HEK293 (cell line): ENCODE data around the gene SPART.

Experiments used
- CTCF ChIA-PET: fragments of 350-600 bp; formaldehyde crosslinking; extraction: SDS; loops from one replicate; lab custom pipeline; 2021; ENCODE audit warnings: antibody characterized with exemption; lab: Yijun Ruan, JAX
- POLR2A ChIA-PET: fragments of 300-600 bp; formaldehyde crosslinking; extraction: SDS; loops from one replicate; lab custom pipeline; 2020; ENCODE audit warnings: antibody characterized with exemption, inconsistent platforms; lab: Yijun Ruan, JAX
- H3K27ac ChIP-seq: fragments of 200-500 bp; sonication (Bioruptor generic); 2 replicates; pipeline ENCODE4 v1.5.1; 2014; ENCODE audit warnings: low read depth, low read length, control low read depth, inconsistent platforms; ENCODE audit errors: extremely low read depth
- H3K36me3 ChIP-seq, 2 experiments: fragments of 200-500 bp in 1 of 2; sonication (Bioruptor generic) in 1 of 2; 1 replicate in 1 of 2; 2 replicates in 1 of 2; pipeline ENCODE4 v1.5.1; 2014 to 2017; ENCODE audit warnings: inconsistent platforms in 2 of 2, low read length in 2 of 2; ENCODE audit not compliant: control insufficient read depth in 2 of 2, insufficient read depth in 1 of 2
- H3K4me1 ChIP-seq: fragments of 200-500 bp; sonication (Bioruptor generic); 2 replicates; pipeline ENCODE4 v1.5.1; 2014; ENCODE audit warnings: mild to moderate bottlenecking, low read length, inconsistent platforms; ENCODE audit not compliant: control insufficient read depth, insufficient read depth
- H3K4me3 ChIP-seq: 2 replicates; pipeline ENCODE4 v1.5.1; 2011; ENCODE audit warnings: low read depth, mild to moderate bottlenecking, control low read depth, low read length, moderate library complexity
- H3K9me3 ChIP-seq: fragments of 200-500 bp; sonication (Bioruptor generic); 2 replicates; pipeline ENCODE4 v1.5.1; 2014; ENCODE audit warnings: low read depth, low read length, inconsistent platforms; ENCODE audit not compliant: control insufficient read depth, insufficient read depth
- AEBP2 ChIP-seq: fragments of 450-650 bp; formaldehyde crosslinking; IDR thresholded peaks from 2 replicates; pipeline ENCODE4 v1.5.1; 2016; ENCODE audit warnings: missing biosample characterization, missing genetic modification characterization, borderline replicate concordance
- ELK4 ChIP-seq: IDR thresholded peaks from 2 replicates; pipeline ENCODE4 v1.6.1; 2011; ENCODE audit warnings: mild to moderate bottlenecking, low read depth, low read length, borderline replicate concordance
- KLF7 ChIP-seq: fragments of 450-650 bp; formaldehyde crosslinking; IDR thresholded peaks from 2 replicates; pipeline ENCODE4 v1.5.1; 2016; ENCODE audit warnings: missing biosample characterization, missing genetic modification characterization, borderline replicate concordance
- KLF8 ChIP-seq: fragments of 450-650 bp; formaldehyde crosslinking; IDR thresholded peaks from 2 replicates; pipeline ENCODE4 v1.5.1; 2016; ENCODE audit warnings: missing biosample characterization, missing genetic modification characterization
- TRIM28 ChIP-seq: IDR thresholded peaks from 2 replicates; pipeline ENCODE4 v1.6.1; 2011; ENCODE audit warnings: low read length, control low read depth, borderline replicate concordance
- ZBTB26 ChIP-seq: fragments of 450-650 bp; formaldehyde crosslinking; optimal IDR thresholded peaks from 2 replicates; pipeline ENCODE3; 2016; ENCODE audit warnings: missing biosample characterization, mild to moderate bottlenecking, missing genetic modification characterization
- ZNF202 ChIP-seq: fragments of 450-650 bp; formaldehyde crosslinking; IDR thresholded peaks from 2 replicates; pipeline ENCODE4 v1.5.1; 2016; ENCODE audit warnings: missing biosample characterization, missing genetic modification characterization, borderline replicate concordance
- ZNF473 ChIP-seq: fragments of 450-650 bp; formaldehyde crosslinking; IDR thresholded peaks from 2 replicates; pipeline ENCODE4 v1.5.1; 2017; ENCODE audit warnings: missing biosample characterization, missing genetic modification characterization
- ZNF514 ChIP-seq: fragments of 450-650 bp; formaldehyde crosslinking; IDR thresholded peaks from 2 replicates; pipeline ENCODE4 v1.5.1; 2016; ENCODE audit warnings: missing biosample characterization, missing genetic modification characterization
- ZNF558 ChIP-seq: fragments of 450-650 bp; formaldehyde crosslinking; IDR thresholded peaks from 2 replicates; pipeline ENCODE4 v1.5.1; 2016; ENCODE audit warnings: missing biosample characterization, missing genetic modification characterization
- ZNF785 ChIP-seq: fragments of 450-650 bp; formaldehyde crosslinking; IDR thresholded peaks from 2 replicates; pipeline ENCODE4 v1.5.1; 2016; ENCODE audit warnings: missing biosample characterization, missing genetic modification characterization
- ZNF791 ChIP-seq: fragments of 450-650 bp; formaldehyde crosslinking; IDR thresholded peaks from 2 replicates; pipeline ENCODE4 v1.5.1; 2016; ENCODE audit warnings: missing biosample characterization, missing genetic modification characterization
- ZNF792 ChIP-seq: fragments of 450-650 bp; formaldehyde crosslinking; IDR thresholded peaks from 2 replicates; pipeline ENCODE4 v1.5.1; 2016; ENCODE audit warnings: missing biosample characterization, missing genetic modification characterization
- ZNF843 ChIP-seq: fragments of 450-650 bp; formaldehyde crosslinking; IDR thresholded peaks from 2 replicates; pipeline ENCODE4 v1.5.1; 2016; ENCODE audit warnings: missing biosample characterization, missing genetic modification characterization
- TF ChIP-seq, protein P1 (sequence below): fragments of 450-650 bp; formaldehyde crosslinking; IDR thresholded peaks from 2 replicates; pipeline ENCODE4 v1.5.1; 2016; ENCODE audit warnings: missing biosample characterization, missing genetic modification characterization, borderline replicate concordance
- TF ChIP-seq, protein P2 (sequence below): fragments of 450-650 bp; formaldehyde crosslinking; IDR thresholded peaks from 2 replicates; pipeline ENCODE4 v1.5.1; 2016; ENCODE audit warnings: missing biosample characterization, missing genetic modification characterization, low read depth
- TF ChIP-seq, protein P3 (sequence below): fragments of 450-650 bp; formaldehyde crosslinking; IDR thresholded peaks from 2 replicates; pipeline ENCODE4 v1.5.1; 2017; ENCODE audit warnings: missing biosample characterization, missing genetic modification characterization

SPART gene

DNA sequence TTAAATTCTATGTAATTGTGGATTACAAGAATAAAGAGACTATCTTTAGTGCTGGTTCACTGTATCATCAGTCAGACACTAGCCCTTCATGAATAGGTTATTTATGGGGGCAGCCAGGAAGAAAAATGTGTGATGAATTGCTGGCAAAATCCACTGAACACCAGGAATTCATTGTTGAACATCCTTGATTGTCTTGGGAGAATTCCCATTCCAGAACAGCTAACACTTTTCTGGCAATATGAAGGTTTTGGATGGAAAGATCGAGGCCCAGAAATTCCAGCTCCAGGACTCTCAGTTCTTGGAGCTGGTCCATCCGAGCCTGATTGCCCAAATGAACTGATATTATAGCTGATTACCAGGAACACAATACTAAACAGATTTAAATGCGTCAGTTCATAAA lies 11.5 kb upstream of the SPART start (continued):
- TF ChIP-seq ZNF558 (no peak), ZNF792 (tag by site-specific recombination) (no peak), ELK4 (no peak), ZBTB26 (tag by site-specific recombination) (no peak)
- TF ChIP-seq, protein P1, sequence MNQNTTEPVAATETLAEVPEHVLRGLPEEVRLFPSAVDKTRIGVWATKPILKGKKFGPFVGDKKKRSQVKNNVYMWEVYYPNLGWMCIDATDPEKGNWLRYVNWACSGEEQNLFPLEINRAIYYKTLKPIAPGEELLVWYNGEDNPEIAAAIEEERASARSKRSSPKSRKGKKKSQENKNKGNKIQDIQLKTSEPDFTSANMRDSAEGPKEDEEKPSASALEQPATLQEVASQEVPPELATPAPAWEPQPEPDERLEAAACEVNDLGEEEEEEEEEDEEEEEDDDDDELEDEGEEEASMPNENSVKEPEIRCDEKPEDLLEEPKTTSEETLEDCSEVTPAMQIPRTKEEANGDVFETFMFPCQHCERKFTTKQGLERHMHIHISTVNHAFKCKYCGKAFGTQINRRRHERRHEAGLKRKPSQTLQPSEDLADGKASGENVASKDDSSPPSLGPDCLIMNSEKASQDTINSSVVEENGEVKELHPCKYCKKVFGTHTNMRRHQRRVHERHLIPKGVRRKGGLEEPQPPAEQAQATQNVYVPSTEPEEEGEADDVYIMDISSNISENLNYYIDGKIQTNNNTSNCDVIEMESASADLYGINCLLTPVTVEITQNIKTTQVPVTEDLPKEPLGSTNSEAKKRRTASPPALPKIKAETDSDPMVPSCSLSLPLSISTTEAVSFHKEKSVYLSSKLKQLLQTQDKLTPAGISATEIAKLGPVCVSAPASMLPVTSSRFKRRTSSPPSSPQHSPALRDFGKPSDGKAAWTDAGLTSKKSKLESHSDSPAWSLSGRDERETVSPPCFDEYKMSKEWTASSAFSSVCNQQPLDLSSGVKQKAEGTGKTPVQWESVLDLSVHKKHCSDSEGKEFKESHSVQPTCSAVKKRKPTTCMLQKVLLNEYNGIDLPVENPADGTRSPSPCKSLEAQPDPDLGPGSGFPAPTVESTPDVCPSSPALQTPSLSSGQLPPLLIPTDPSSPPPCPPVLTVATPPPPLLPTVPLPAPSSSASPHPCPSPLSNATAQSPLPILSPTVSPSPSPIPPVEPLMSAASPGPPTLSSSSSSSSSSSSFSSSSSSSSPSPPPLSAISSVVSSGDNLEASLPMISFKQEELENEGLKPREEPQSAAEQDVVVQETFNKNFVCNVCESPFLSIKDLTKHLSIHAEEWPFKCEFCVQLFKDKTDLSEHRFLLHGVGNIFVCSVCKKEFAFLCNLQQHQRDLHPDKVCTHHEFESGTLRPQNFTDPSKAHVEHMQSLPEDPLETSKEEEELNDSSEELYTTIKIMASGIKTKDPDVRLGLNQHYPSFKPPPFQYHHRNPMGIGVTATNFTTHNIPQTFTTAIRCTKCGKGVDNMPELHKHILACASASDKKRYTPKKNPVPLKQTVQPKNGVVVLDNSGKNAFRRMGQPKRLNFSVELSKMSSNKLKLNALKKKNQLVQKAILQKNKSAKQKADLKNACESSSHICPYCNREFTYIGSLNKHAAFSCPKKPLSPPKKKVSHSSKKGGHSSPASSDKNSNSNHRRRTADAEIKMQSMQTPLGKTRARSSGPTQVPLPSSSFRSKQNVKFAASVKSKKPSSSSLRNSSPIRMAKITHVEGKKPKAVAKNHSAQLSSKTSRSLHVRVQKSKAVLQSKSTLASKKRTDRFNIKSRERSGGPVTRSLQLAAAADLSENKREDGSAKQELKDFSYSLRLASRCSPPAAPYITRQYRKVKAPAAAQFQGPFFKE (tag by site-specific recombination): no peak

- Histone ChIP-seq H3K27ac (no peak overlapping the region), H3K9me3 (no peaks in the 10 kb centered on the region), H3K36me3 (no peaks in the 10 kb centered on the region), H3K4me3 (no peak overlapping the region), H3K4me1 (no peaks in the 10 kb centered on the region; the same call in 1 of the 2 replicates)
- TF ChIP-seq ZNF843 (tag by site-specific recombination) (no peak), ZNF791 (tag by site-specific recombination) (no peak), ZNF202 (tag by site-specific recombination) (no peak), ZNF785 (tag by site-specific recombination) (no peak), ZNF514 (no peak), AEBP2 (tag by site-specific recombination) (no peak), KLF8 (tag by site-specific recombination) (no peak), TRIM28 (no peak), KLF7 (tag by site-specific recombination) (no peak), ZBTB26 (tag by site-specific recombination) (no peak), ZNF473 (tag by site-specific recombination) (no peak)
- TF ChIP-seq, protein P2, sequence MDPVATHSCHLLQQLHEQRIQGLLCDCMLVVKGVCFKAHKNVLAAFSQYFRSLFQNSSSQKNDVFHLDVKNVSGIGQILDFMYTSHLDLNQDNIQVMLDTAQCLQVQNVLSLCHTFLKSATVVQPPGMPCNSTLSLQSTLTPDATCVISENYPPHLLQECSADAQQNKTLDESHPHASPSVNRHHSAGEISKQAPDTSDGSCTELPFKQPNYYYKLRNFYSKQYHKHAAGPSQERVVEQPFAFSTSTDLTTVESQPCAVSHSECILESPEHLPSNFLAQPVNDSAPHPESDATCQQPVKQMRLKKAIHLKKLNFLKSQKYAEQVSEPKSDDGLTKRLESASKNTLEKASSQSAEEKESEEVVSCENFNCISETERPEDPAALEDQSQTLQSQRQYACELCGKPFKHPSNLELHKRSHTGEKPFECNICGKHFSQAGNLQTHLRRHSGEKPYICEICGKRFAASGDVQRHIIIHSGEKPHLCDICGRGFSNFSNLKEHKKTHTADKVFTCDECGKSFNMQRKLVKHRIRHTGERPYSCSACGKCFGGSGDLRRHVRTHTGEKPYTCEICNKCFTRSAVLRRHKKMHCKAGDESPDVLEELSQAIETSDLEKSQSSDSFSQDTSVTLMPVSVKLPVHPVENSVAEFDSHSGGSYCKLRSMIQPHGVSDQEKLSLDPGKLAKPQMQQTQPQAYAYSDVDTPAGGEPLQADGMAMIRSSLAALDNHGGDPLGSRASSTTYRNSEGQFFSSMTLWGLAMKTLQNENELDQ: no peak
- TF ChIP-seq, protein P3, sequence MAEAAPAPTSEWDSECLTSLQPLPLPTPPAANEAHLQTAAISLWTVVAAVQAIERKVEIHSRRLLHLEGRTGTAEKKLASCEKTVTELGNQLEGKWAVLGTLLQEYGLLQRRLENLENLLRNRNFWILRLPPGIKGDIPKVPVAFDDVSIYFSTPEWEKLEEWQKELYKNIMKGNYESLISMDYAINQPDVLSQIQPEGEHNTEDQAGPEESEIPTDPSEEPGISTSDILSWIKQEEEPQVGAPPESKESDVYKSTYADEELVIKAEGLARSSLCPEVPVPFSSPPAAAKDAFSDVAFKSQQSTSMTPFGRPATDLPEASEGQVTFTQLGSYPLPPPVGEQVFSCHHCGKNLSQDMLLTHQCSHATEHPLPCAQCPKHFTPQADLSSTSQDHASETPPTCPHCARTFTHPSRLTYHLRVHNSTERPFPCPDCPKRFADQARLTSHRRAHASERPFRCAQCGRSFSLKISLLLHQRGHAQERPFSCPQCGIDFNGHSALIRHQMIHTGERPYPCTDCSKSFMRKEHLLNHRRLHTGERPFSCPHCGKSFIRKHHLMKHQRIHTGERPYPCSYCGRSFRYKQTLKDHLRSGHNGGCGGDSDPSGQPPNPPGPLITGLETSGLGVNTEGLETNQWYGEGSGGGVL (tag by site-specific recombination): no peak
- ChIA-PET POLR2A (no interaction called here), CTCF (interaction anchor here (0.6 kb wide), 1 partner anchor 93 kb away, joined by 4 read pairs; no protein-coding TSS in a partner anchor)
Observed at GRCh38 chr13:36357231-36357630, 11.0 kb upstream of the SPART start.
